ENCODE data around the gene HELT. TPM values are rescaled to one million over a fixed set of nuclear protein-coding genes. Genes with fewer than 3 reads are reported as not detected.

The HELT gene
- total and polyA plus RNA-seq, 2 of the 4 experiments (the other 2 are of a cell fraction) = not detected

- Histone ChIP-seq H3K79me1 (ENCODE audit: low read depth in 1 of 2, low read length in 2 of 2) (no peaks in the 10 kb centered on the region), H2BK120ac (ENCODE audit: low read depth, low read length) (no peak overlapping the region), H3K4me1 (ENCODE audit: control insufficient read depth, insufficient read depth, low read length) (no peaks in the 10 kb centered on the region), H3K36me3 (ENCODE audit: control insufficient read depth, insufficient read depth, low read length) (no peaks in the 10 kb centered on the region), H3K18ac (ENCODE audit: low read depth, low read length) (no peak overlapping the region), H3K4me3 (ENCODE audit: insufficient read depth, low read depth, low read length) (no peak overlapping the region), H3K9me1 (ENCODE audit: insufficient read depth, low read length) (no peaks in the 10 kb centered on the region), H3K23ac (ENCODE audit: low read depth, low read length) (no peak overlapping the region), H3K4me2 (ENCODE audit: low read depth, low read length) (no peak overlapping the region), H3K56ac (ENCODE audit: extremely low read depth, insufficient read depth, low read length) (no peak overlapping the region), H3K9ac (ENCODE audit: low read depth, low read length) (no peak overlapping the region), H4K5ac (ENCODE audit: low read depth, low read length) (no peak overlapping the region), H4K91ac (ENCODE audit: insufficient read depth, low read depth, low read length) (no peak overlapping the region), H4K8ac (ENCODE audit: low read depth in 2 of 2, low read length in 2 of 2) (no peak overlapping the region), H2BK20ac (ENCODE audit: low read depth, low read length) (no peak overlapping the region), H2AFZ (replicated peaks; ENCODE audit: low read length, poor library complexity) (no peak overlapping the region), H3K4ac (ENCODE audit: low read depth, low read length) (no peak overlapping the region), H3K27ac (ENCODE audit: insufficient read depth, low read length) (no peak overlapping the region), H4K20me1 (ENCODE audit: insufficient read depth, low read length) (no peaks in the 10 kb centered on the region), H3K9me3 (ENCODE audit: control insufficient read depth, insufficient read depth, low read length) (no peaks in the 10 kb centered on the region), H3K14ac (replicated peaks; ENCODE audit: low read depth, low read length) (no peak overlapping the region), H2AK9ac (replicated peaks; ENCODE audit: low read depth, low read length, poor library complexity) (no peak overlapping the region), H2BK15ac (ENCODE audit: low read depth, low read length) (no peak overlapping the region), H2AK5ac (ENCODE audit: low read depth, low read length) (no peak overlapping the region), H2BK5ac (ENCODE audit: low read depth, low read length, poor library complexity, severe bottlenecking) (no peak overlapping the region), H3K27me3 (ENCODE audit: control insufficient read depth, insufficient read depth, low read length) (peaks cover 2% of the 10 kb centered on the region; the same call in 1 of the 2 replicates)
- DNase-seq (no peak), ATAC-seq (ENCODE audit: low read depth) (no peak)
- ChIA-PET POLR2A (ENCODE audit: unreplicated experiment) (no interaction called here), CTCF (no interaction called here)
- no CpG with 5 or more reads among the region's 12 CpGs for WGBS, 2 experiments (ENCODE audit: extremely low coverage in 2 of 2, insufficient read length in 1 of 2)
- TF ChIP-seq BHLHE40 (IDR thresholded peaks at IDR 0.05; ENCODE audit: low read depth, low read length) = no peak
- TF ChIP-seq CEBPB (IDR thresholded peaks at IDR 0.05; ENCODE audit: low read depth, low read length) = no peak
- TF ChIP-seq NFE2L2 (IDR thresholded peaks at IDR 0.05; ENCODE audit: low read depth, low read length) = no peak
- TF ChIP-seq POLR2A (IDR thresholded peaks at IDR 0.05; ENCODE audit: low read depth, low read length) = no peak
- intact Hi-C loops (cut with micrococcal nuclease) (no loop called here), in situ Hi-C loops (cut with MboI; ENCODE audit: low sequenced_read_pairs) (no loop called here), dilution Hi-C loops (cut with HindIII; ENCODE audit: low sequenced_read_pairs, unreplicated experiment) (no loop called here)
- BruUV-seq (replicated peaks) = no TSS peak
Observed at GRCh38 chr4:185062606-185063005, 44.3 kb downstream of the HELT start.
